Activated CD8-positive, alpha-beta memory T cell treated with anti-CD3 and anti-CD28 coated beads for 36 hours (primary cell): Measurements from ENCODE around the gene MAD1L1. TPM values are rescaled to one million over a fixed set of nuclear protein-coding genes. Genes with fewer than 3 reads are reported as not detected.

ENCODE experiments used
- CTCF ChIA-PET: fragments of 350-600 bp; sonication (Branson Sonifier 250); formaldehyde crosslinking; loops from one replicate; lab custom pipeline; 2021; ENCODE audit warnings: antibody characterized with exemption; lab: Charles Lee
- POLR2A ChIA-PET: fragments of 350-600 bp; sonication (Branson Sonifier 250); formaldehyde crosslinking; loops from one replicate; lab custom pipeline; 2021; ENCODE audit warnings: antibody characterized with exemption; lab: Charles Lee
- total RNA-seq, 2 experiments: library from RNA; stranded (reverse); gene quantifications; one replicate each; pipeline ENCODE4 v1.2.3, GENCODE V29; 2021

Gene MAD1L1
- total RNA-seq, 2 experiments from 2014 or later = 39.4 to 40.8 TPM

DNA sequence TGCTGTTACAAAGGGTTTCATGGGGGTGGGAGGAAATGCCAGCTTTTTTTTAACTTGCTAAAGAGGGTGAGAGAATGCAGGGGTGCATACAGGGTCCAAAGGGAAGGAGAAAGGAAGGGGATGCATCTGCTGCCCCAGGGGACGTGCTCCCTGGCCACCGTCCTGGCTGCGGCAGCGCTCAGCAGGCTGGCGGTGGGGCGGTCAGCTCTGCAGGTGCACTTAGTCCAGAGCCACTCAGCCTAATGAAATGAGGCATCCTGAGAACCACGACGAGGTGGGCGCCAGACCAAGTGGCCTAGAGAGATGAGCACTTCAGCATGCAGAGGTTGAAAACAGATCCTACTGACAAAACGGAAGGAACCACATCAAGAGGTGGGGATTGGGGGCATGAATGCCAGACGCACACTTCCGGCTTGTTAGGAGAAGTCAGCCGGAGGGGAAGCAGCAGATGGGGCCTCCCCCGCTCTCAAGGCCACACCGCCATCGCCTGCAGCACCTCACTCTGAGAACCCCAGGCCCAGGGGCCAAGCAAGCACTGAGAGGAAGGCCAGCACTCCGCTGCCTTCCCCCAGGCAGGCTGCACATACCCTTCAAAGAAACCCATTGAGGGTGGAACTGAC lies 94.5 kb downstream of the MAD1L1 start:
- CTCF ChIA-PET = no interaction called here
- POLR2A ChIA-PET = no interaction called here

- CTCF ChIA-PET = no interaction called here
Measured at GRCh38 chr7:2134740-2135139, 98.0 kb downstream of the MAD1L1 start.

GRCh38 chr7:2132243-2132642 lies 100.5 kb downstream of the MAD1L1 start:
- CTCF ChIA-PET = no interaction called here
- POLR2A ChIA-PET = no interaction called here

More at GRCh38 chr7:2134740-2135139, 98.0 kb downstream of the MAD1L1 start:
- POLR2A ChIA-PET = no interaction called here

DNA sequence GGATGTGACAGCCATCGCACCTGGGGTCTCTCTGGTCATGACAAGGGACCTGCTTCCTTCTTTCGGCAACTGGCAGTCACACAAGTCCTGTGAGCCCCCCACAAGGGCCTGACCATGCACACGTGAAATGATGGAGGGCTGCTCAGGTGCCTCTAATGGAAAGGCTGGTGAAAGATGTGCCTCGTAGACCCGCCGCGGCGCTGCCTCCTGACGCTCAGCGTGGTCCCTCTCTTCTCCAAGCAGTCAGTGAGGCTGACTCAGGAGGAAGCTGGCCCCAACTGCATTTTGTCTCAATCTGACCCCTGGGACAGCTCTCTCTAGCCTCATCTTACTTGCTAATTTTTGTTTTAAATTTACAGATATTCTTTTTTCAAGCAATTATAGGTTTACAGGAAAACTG lies 100.9 kb downstream of the MAD1L1 start:
- CTCF ChIA-PET = no interaction called here
- POLR2A ChIA-PET = no interaction called here

GRCh38 chr7:2131341-2131740 lies 101.4 kb downstream of the MAD1L1 start:
- POLR2A ChIA-PET = no interaction called here
- CTCF ChIA-PET = interaction anchor here (0.6 kb wide), 1 partner anchor 886 kb away, joined by 3 read pairs; no protein-coding TSS in a partner anchor

GRCh38 chr7:2130096-2130375 lies 102.7 kb downstream of the MAD1L1 start:
- CTCF ChIA-PET = interaction anchor here (0.6 kb wide), 1 partner anchor 65 kb away, joined by 4 read pairs; no protein-coding TSS in a partner anchor

GRCh38 chr7:2129323-2130095 lies 103.2 kb downstream of the MAD1L1 start:
- ChIA-PET CTCF (interaction anchor here (0.6 kb wide), 1 partner anchor 65 kb away, joined by 4 read pairs; no protein-coding TSS in a partner anchor), POLR2A (no interaction called here)

More at GRCh38 chr7:2130096-2130375, 102.7 kb downstream of the MAD1L1 start:
- POLR2A ChIA-PET = no interaction called here

GRCh38 chr7:2128601-2129322 lies 104.0 kb downstream of the MAD1L1 start:
- POLR2A ChIA-PET = no interaction called here
- CTCF ChIA-PET = no interaction called here

DNA sequence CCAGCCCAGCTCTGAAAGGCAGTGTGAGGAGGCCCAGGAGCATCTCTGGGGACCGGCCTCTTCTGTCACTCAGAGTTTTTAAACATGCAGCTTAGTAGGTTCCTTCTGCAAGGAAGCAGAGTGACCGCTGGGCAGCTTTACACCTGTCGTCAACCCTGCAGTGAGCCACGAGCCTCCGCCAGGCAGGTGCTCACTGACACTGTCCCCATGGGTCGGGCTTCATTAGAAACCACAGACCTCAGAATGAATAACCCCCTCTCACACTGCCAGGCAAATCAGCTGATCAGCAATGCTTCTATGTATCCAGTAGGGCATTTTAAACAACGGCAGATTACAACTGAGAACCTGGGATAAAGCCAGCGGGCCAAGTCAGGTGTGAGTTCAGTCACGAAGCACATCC lies 106.1 kb downstream of the MAD1L1 start:
- POLR2A ChIA-PET = no interaction called here
- CTCF ChIA-PET = interaction anchor here (0.6 kb wide), 1 partner anchor 49 kb away, joined by 4 read pairs; no protein-coding TSS in a partner anchor

DNA sequence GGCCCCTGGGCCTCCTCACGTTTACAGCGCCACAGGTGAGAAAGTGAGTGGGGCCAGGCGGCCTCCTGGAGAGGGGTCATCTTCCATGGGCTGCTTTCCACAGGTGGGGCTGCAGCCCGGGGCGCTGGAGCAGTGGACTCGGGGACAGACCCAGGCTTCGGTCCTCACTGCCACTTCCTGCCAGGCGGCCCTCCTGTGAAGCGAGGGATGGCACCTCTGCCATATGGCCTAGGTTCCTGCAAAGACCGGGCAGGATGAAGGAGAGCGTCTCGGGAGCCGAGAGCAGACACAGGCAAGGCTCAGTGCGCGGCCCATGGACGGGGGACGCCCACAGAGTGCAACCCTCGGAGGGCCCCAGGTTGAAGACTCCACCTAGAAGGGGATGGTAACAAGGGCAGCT lies 106.8 kb downstream of the MAD1L1 start:
- ChIA-PET POLR2A (no interaction called here), CTCF (no interaction called here)

GRCh38 chr7:2124604-2125345 lies 108.0 kb downstream of the MAD1L1 start:
- POLR2A ChIA-PET = no interaction called here
- CTCF ChIA-PET = no interaction called here

DNA sequence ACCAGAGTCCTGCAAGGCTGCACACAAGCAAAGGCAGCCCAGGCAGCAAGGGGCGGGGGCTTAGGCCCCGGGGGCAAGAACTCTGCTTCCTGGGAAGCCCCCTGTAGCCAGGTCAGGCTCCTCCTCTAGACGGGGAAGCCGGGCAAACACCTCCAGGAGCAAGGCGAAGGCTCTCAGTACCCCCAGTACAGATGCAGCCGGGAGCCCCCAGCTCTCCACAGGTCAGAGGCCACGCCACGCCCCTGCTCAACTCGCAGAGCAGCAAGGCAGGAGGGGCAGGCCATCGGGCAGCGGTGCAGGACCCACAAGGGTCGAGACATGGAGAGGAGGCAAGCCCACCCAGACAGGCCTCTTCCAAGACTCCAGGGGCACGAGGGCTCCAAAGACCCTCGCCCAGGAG lies 108.8 kb downstream of the MAD1L1 start:
- CTCF ChIA-PET = interaction anchor here (0.6 kb wide), 1 partner anchor 195 kb away, joined by 5 read pairs; no protein-coding TSS in a partner anchor
- POLR2A ChIA-PET = no interaction called here

DNA sequence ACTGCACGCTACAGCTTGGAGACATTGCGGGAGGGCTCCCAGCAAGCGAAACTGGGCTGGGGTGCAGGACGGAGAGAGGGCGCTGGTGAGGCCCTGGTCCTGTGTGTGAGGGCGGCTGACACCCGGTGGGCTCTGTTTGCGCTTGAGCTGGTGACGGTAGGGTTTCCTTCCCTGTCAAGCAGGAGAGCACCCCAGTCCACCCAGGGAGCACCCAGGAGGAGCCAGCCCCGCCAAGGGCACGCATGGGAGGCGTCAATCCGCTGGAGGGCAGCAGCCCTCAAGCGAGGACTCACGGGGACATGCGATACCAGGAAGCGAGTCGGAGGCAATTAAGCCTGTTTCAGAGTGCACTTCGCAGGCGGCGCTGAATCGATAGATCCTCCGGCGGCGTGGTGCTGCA lies 109.4 kb downstream of the MAD1L1 start:
- ChIA-PET POLR2A (no interaction called here), CTCF (no interaction called here)

DNA sequence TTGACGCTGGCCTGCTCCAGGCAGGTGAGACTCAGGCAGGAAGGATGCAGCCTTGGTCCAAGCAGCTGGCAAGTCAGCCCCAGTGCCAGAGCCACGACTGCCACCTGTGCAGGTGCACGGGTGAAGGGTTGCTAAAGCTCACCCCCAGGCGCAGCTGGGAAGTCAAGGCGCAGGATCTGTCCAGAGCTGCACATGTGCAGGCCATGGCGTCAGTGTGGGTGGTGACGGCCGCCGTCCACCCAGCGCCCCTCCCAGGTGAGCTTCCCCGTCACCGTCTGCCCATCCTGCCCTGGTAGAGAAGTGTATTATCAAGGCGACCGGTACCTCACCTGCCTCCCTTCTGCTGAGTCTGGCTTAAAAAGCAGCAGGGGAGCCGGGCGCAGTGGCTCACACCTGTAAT lies 110.1 kb downstream of the MAD1L1 start:
- POLR2A ChIA-PET = interaction anchor here (0.7 kb wide), 1 partner anchor 328 kb away, joined by 5 read pairs; no protein-coding TSS in a partner anchor
- CTCF ChIA-PET = no interaction called here

GRCh38 chr7:2120841-2121830 lies 111.6 kb downstream of the MAD1L1 start:
- CTCF ChIA-PET = no interaction called here
- POLR2A ChIA-PET = no interaction called here

DNA sequence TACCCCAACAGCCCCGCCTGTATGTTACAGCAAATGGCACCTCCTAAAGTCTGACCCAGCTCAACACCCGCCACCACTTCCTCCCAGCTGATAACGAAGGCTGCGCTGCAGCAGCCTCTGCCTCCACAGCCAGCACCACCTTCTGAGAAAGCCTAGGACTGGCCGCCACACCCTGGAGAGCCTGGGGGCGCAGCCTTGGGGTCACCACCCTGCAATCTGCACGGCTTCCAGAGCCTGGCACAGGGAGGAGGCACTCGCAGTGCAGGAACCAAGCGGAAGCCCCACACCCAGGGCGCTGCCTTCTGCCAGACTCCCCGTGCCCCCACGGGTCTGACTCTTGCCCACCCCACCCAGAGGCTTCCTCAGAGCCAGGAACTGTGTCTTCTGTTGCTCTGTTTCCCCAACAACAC lies 112.5 kb downstream of the MAD1L1 start:
- CTCF ChIA-PET = interaction anchor here (1.1 kb wide), 1 partner anchor 228 kb away, joined by 6 read pairs; no protein-coding TSS in a partner anchor
- POLR2A ChIA-PET = no interaction called here

DNA sequence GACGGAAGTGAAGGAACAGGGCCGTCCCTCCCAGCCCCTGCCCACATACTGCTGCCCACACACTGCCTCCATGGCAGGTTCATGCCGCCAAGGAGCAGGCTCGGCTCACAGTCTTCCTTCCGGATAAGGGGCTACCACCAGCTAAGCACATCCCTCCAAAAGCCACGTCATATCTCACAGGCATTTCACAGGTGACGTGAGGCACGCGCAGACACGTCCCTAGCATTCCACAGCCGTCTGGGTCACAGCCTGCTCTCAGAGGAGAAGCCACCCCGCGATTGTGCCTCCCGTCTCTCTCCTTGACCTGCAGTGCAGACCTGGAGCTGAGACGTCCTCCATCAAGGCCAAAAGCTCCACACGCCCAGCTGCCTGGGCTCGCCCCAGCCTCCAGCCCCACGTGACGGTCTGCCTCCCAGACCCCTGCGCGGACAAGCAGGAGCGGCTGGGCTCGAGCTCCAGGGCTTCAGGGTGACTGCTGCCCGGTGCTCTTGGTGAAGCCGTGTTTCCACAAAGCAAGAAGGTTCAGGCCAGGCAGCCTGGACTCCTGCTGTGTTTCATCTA lies 114.0 kb downstream of the MAD1L1 start:
- ChIA-PET POLR2A (no interaction called here), CTCF (interaction anchor here (0.5 to 1.1 kb wide), 2 partner anchors 18 to 1188 kb away, joined by 3 read pairs; no protein-coding TSS in a partner anchor)

DNA sequence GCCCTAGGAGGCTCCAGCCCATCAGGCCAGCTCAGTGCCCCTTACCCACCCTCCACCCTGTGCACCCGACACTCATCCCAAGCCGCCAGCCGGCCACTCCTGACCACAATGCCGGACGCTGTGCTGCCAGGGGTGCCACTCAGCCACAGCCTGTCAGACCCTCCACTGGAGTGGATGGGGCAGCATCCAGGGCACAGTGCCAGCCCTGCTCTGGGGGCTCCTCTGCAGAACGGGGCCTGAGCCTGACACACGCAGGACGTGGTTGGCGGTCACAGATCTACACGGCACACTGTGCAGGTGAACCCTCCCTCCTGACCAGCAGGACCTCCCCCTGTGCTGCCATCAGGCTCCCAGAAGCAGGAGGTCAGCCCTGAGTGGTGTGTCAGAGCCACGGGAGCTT lies 114.7 kb downstream of the MAD1L1 start:
- POLR2A ChIA-PET = no interaction called here
- CTCF ChIA-PET = interaction anchor here (0.5 kb wide), 1 partner anchor 42 kb away, joined by 3 read pairs; no protein-coding TSS in a partner anchor
